Loucy (cell line): Measurements from ENCODE around the gene ADAMTS4.
A peak's percentile ranks its signal among the peaks of the same experiment; 100 is the strongest.

ENCODE experiments used
- H2AFZ ChIP-seq: fragments of 200-600 bp; sonication (generic); 2 replicates; pipeline ENCODE4 v1.6.0; 2016; ENCODE audit warnings: antibody characterized with exemption, mild to moderate bottlenecking, low read length, moderate library complexity
- H3F3A ChIP-seq: fragments of 200-600 bp; 2 replicates; pipeline ENCODE4 v1.6.0; 2016; ENCODE audit warnings: antibody characterized with exemption, low read depth, mild to moderate bottlenecking
- H3K27me3 ChIP-seq: fragments of 200-600 bp; sonication (generic); 2 replicates; pipeline ENCODE4 v1.6.1; 2014; ENCODE audit warnings: low read length, mild to moderate bottlenecking; ENCODE audit not compliant: insufficient read depth, poor library complexity, severe bottlenecking
- H3K36me3 ChIP-seq: fragments of 200-600 bp; sonication (generic); 2 replicates; pipeline ENCODE4 v1.6.1; 2016; ENCODE audit warnings: low read length; ENCODE audit not compliant: insufficient read depth
- H3K4me1 ChIP-seq: fragments of 200-600 bp; sonication (generic); 2 replicates; pipeline ENCODE4 v1.5.1; 2014; ENCODE audit warnings: low read length, mild to moderate bottlenecking; ENCODE audit not compliant: insufficient read depth, poor library complexity, severe bottlenecking
- H3K4me2 ChIP-seq: fragments of 200-600 bp; sonication (generic); 2 replicates; pipeline ENCODE4 v1.6.0; 2014; ENCODE audit warnings: antibody characterized with exemption, low read length, low read depth, mild to moderate bottlenecking; ENCODE audit not compliant: poor library complexity, severe bottlenecking
- H3K4me3 ChIP-seq: fragments of 200-600 bp; sonication (generic); 2 replicates; pipeline ENCODE4 v1.5.1; 2014; ENCODE audit warnings: low read length, mild to moderate bottlenecking, mixed read lengths; ENCODE audit not compliant: poor library complexity, severe bottlenecking
- H3K79me2 ChIP-seq: fragments of 200-600 bp; sonication (generic); 2 replicates; pipeline ENCODE4 v1.6.1; 2014; ENCODE audit warnings: low read length; ENCODE audit not compliant: insufficient read depth
- H3K9ac ChIP-seq: fragments of 200-600 bp; sonication (generic); 2 replicates; pipeline ENCODE4 v1.6.0; 2014; ENCODE audit warnings: mild to moderate bottlenecking, low read depth, low read length, moderate library complexity; ENCODE audit not compliant: poor library complexity, severe bottlenecking
- H3K9me2 ChIP-seq: fragments of 200-600 bp; sonication (generic); replicated peaks from 2 replicates; pipeline ENCODE4 v1.6.1; 2016; ENCODE audit warnings: low read depth, low read length, mixed read lengths
- H3K9me3 ChIP-seq: fragments of 200-600 bp; sonication (generic); 2 replicates; pipeline ENCODE4 v1.6.1; 2014; ENCODE audit warnings: mild to moderate bottlenecking, antibody characterized with exemption, low read length, low read depth; ENCODE audit not compliant: insufficient read depth
- H4K20me1 ChIP-seq: fragments of 200-600 bp; sonication (generic); 2 replicates; pipeline ENCODE4 v1.6.0; 2014; ENCODE audit warnings: antibody characterized with exemption, low read length, mild to moderate bottlenecking; ENCODE audit not compliant: insufficient read depth, poor library complexity, severe bottlenecking
- EZH2phosphoT487 ChIP-seq: fragments of 200-600 bp; IDR thresholded peaks from 2 replicates; pipeline ENCODE4 v1.6.1; 2018; ENCODE audit warnings: antibody characterized with exemption, mild to moderate bottlenecking, moderate library complexity, borderline replicate concordance
- TF ChIP-seq, protein P1 (sequence below): fragments of 200-600 bp; sonication (generic); conservative IDR thresholded peaks from 2 replicates; pipeline ENCODE4 v1.5.1; 2014; ENCODE audit warnings: mild to moderate bottlenecking, antibody characterized with exemption, low read length

The ADAMTS4 gene

DNA sequence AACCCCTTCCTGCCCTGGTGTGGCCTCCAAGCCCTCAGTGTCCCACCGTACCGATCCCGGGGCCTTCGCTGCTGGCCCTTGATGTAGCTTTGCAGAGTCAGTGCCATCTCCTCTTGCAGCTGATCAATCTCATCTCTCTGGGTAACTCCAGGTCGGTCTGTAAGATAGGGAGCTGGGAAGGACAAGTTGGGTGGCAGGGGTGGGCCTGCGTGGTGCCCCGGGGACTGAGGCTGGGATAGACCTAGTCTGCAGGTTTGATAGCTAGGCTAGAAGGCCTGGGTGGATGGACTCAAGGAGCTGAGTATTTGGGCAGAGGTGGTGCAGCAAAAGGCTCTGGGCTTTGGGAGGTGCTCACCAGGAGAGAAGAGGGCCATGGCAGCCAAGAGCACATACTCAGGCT lies 31.9 kb upstream of the ADAMTS4 start:
- H2AFZ ChIP-seq, result no peak overlapping the region
- H3K27me3 ChIP-seq, result no peaks in the 10 kb centered on the region
- H3K9me3 ChIP-seq, result no peaks in the 10 kb centered on the region
- H3K4me3 ChIP-seq, result no peak overlapping the region
- H3K79me2 ChIP-seq, result 0 out of 2 replicates have a peak, but pooled peaks cover 4% of the 10 kb centered on the region
- H3K36me3 ChIP-seq, result no peaks in the 10 kb centered on the region; the same call in 1 of the 2 replicates
- H3F3A ChIP-seq, result no peaks in the 10 kb centered on the region
- no peaks in the 10 kb centered on the region for H4K20me1 ChIP-seq
- no peaks in the 10 kb centered on the region for H3K9me2 ChIP-seq
- H3K4me1 ChIP-seq, result peaks cover 16% of the 10 kb centered on the region
- no peak overlapping the region for H3K9ac ChIP-seq
- H3K4me2 ChIP-seq, result no peak overlapping the region
- TF ChIP-seq EZH2phosphoT487, result no peak
- TF ChIP-seq, protein P1, sequence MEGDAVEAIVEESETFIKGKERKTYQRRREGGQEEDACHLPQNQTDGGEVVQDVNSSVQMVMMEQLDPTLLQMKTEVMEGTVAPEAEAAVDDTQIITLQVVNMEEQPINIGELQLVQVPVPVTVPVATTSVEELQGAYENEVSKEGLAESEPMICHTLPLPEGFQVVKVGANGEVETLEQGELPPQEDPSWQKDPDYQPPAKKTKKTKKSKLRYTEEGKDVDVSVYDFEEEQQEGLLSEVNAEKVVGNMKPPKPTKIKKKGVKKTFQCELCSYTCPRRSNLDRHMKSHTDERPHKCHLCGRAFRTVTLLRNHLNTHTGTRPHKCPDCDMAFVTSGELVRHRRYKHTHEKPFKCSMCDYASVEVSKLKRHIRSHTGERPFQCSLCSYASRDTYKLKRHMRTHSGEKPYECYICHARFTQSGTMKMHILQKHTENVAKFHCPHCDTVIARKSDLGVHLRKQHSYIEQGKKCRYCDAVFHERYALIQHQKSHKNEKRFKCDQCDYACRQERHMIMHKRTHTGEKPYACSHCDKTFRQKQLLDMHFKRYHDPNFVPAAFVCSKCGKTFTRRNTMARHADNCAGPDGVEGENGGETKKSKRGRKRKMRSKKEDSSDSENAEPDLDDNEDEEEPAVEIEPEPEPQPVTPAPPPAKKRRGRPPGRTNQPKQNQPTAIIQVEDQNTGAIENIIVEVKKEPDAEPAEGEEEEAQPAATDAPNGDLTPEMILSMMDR, result no peak

DNA sequence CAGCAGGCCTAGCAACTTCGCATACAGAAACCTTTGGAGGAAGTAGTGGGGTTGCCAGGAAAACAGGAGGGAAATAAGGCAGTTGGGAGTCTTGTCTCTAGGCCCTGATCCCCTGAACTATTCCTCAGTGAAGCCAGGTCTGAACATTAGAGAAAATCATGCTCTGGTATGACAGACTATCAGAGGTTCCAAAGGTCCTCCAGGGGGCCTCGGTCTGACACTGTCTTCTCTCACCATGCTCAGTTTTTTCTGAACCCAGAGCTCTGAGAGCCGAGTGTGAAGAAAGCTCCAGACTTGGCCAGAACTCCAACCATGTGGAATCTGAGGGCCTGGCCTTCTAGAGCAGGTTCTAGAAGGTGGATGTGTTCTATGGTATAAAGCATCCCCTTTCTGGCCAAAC lies 31.0 kb upstream of the ADAMTS4 start:
- Histone ChIP-seq H4K20me1 (no peaks in the 10 kb centered on the region), H3F3A (no peaks in the 10 kb centered on the region), H3K9me3 (no peaks in the 10 kb centered on the region), H3K9ac (no peak overlapping the region), H3K79me2 (0 out of 2 replicates have a peak, but pooled peaks cover 4% of the 10 kb centered on the region), H3K9me2 (no peaks in the 10 kb centered on the region), H3K4me2 (no peak overlapping the region), H2AFZ (no peak overlapping the region), H3K4me1 (peaks cover 21% of the 10 kb centered on the region), H3K4me3 (no peak overlapping the region), H3K36me3 (no peaks in the 10 kb centered on the region; the same call in 1 of the 2 replicates), H3K27me3 (no peaks in the 10 kb centered on the region)
- TF ChIP-seq, protein P1, result peak; percentile 51
- no peak for TF ChIP-seq EZH2phosphoT487

DNA sequence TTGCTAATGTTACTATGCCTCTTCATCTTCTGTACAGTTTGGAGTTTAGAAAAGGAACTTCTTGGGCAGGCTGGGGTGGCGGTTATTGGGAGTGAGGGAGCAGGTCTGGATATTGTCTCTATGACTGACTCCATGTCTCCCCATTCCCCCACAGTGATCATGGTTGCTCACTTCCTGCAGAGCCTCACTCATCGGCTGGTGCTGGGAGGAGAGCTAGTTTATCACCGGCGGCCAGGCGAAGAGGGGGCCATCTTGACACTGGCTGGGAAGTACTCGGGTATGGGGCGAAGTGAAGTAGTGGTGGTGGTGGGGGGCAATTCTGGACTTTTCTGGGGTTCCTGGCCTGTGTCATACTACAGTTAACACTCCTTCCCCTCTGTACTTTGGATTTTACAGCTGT lies 29.2 kb upstream of the ADAMTS4 start:
- Histone ChIP-seq H3K9ac (peak overlapping the region; percentile 77), H3K9me2 (no peaks in the 10 kb centered on the region), H3K36me3 (no peaks in the 10 kb centered on the region; the same call in 1 of the 2 replicates), H3K4me1 (peaks cover 21% of the 10 kb centered on the region), H3K79me2 (0 out of 2 replicates have a peak, but pooled peaks cover 4% of the 10 kb centered on the region), H2AFZ (peak overlapping the region; percentile 72), H3K27me3 (no peaks in the 10 kb centered on the region), H3K9me3 (no peaks in the 10 kb centered on the region), H3F3A (no peaks in the 10 kb centered on the region), H3K4me3 (peak overlapping the region; percentile 82), H3K4me2 (peak overlapping the region; percentile 77), H4K20me1 (no peaks in the 10 kb centered on the region)
- TF ChIP-seq EZH2phosphoT487, result no peak
- TF ChIP-seq, protein P1, result no peak
